Kidney epithelial cell (primary cell): Measurements from ENCODE around the gene REEP5. TPM values are rescaled to one million over a fixed set of nuclear protein-coding genes. Genes with fewer than 3 reads are reported as not detected.
A peak's percentile ranks its signal among the peaks of the same experiment; 100 is the strongest.
"Not testable (repeated sequence)": the region's sequence is repeated elsewhere in the genome, so short reads cannot be mapped to it uniquely, and the experiment has no call there.

Experiments
- DNase-seq: peaks from one replicate; pipeline ENCODE4 v3.0.0-alpha.2; 2010; ENCODE audit warnings: low read depth
- H3K27me3 ChIP-seq: 2 replicates; pipeline ENCODE4 v1.6.0; 2011; ENCODE audit warnings: low read length; ENCODE audit not compliant: control insufficient read depth, insufficient read depth
- H3K36me3 ChIP-seq: 2 replicates; pipeline ENCODE4 v1.5.1; 2011; ENCODE audit warnings: low read length; ENCODE audit not compliant: control insufficient read depth, insufficient read depth
- H3K4me3 ChIP-seq: 2 replicates; pipeline ENCODE4 v1.5.1; 2011; ENCODE audit warnings: low read depth, mild to moderate bottlenecking, control low read depth, low read length
- CTCF ChIP-seq: IDR thresholded peaks from 2 replicates; pipeline ENCODE4 v1.5.1; 2011; ENCODE audit warnings: mild to moderate bottlenecking, moderate library complexity, low read length, control low read depth, inconsistent platforms; ENCODE audit not compliant: insufficient read depth, poor library complexity, severe bottlenecking
- total RNA-seq: library from RNA; depleted of rRNA; stranded (reverse); fragments of >200 nt; gene quantifications from 2 replicates; pipeline ENCODE4 v1.2.3, GENCODE V29; 2015

The REEP5 gene
- 74.6 and 79.4 TPM in 2 replicates for total RNA-seq

GRCh38 chr5:112921833-112922817 lies at the start of gene REEP5:
Gene REEP5, minus strand, starts transcription at chr5:112922227. Its CDS starts 37 bp downstream, at chr5:112922190.
- DNase-seq: no peak
- Histone ChIP-seq H3K27me3 (no peaks in the 10 kb centered on the region), H3K4me3 (peak within 1 kb of the TSS; percentile 86), H3K36me3 (no peaks in the 10 kb centered on the region)
- peak; percentile 61 for TF ChIP-seq CTCF

- TF ChIP-seq CTCF: no peak
Observed at GRCh38 chr5:112971276-112971675, 49.2 kb upstream of the REEP5 start.

GRCh38 chr5:112968411-112969106 lies 46.5 kb upstream of the REEP5 start:
- H3K27me3 ChIP-seq: no peaks in the 10 kb centered on the region
- TF ChIP-seq CTCF: no peak
- no peak for DNase-seq
- H3K36me3 ChIP-seq: no peaks in the 10 kb centered on the region
- H3K4me3 ChIP-seq: no peak overlapping the region

More at GRCh38 chr5:112971276-112971675, 49.2 kb upstream of the REEP5 start:
- no peaks in the 10 kb centered on the region for H3K27me3 ChIP-seq
- H3K36me3 ChIP-seq: no peaks in the 10 kb centered on the region
- DNase-seq: no peak
- H3K4me3 ChIP-seq: no peak overlapping the region

GRCh38 chr5:112967520-112968083 lies 45.6 kb upstream of the REEP5 start:
- no peak for DNase-seq
- Histone ChIP-seq H3K36me3 (no peaks in the 10 kb centered on the region), H3K4me3 (no peak overlapping the region), H3K27me3 (no peaks in the 10 kb centered on the region)
- no peak for TF ChIP-seq CTCF

GRCh38 chr5:112965733-112966306 lies 43.8 kb upstream of the REEP5 start:
- no peak for DNase-seq
- H3K4me3 ChIP-seq: no peak overlapping the region
- H3K36me3 ChIP-seq: no peaks in the 10 kb centered on the region
- no peak for TF ChIP-seq CTCF
- no peaks in the 10 kb centered on the region for H3K27me3 ChIP-seq

- not testable (repeated sequence) for DNase-seq, H3K36me3 ChIP-seq, H3K27me3 ChIP-seq, H3K4me3 ChIP-seq
Observed at GRCh38 chr5:112963374-112963733, 41.3 kb upstream of the REEP5 start.
